Measurements from ENCODE around the gene GMPR2. TPM values are rescaled to one million over a fixed set of nuclear protein-coding genes. Genes with fewer than 3 reads are reported as not detected.
A peak's percentile ranks its signal among the peaks of the same experiment; 100 is the strongest.

Gene GMPR2
- total RNA-seq, 1 experiment from 2014 or later, result 85.8 TPM

DNA sequence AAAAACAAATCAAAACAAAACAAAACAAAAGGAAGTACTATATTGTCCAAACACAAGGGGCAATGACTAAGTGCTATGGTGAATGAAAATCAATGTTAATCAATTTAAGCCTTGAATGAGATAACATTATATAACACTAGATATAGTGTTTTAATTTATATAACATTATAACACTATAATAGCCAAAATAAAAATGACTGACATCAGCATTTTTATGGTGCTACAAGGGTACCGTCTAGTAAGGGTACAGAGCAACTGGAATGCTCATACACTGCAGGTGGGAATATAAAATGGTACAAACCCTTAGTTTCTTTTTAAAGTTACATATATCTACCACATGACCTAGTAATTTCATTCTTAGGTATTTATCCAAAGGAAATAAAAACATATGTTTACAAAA, 6.3 kb upstream of the GMPR2 start:
- no peaks in the 10 kb centered on the region for H3K9me3 ChIP-seq (ENCODE audit: low read depth, low read length, poor library complexity, severe bottlenecking)
- ChIA-PET POLR2A (ENCODE audit: low non-redundant PET) (no interaction called here), CTCF (no interaction called here)
- H3K27me3 ChIP-seq (replicated peaks; ENCODE audit: insufficient read depth, low read depth, low read length, poor library complexity), result no peaks in the 10 kb centered on the region
- intact Hi-C loops (cut with micrococcal nuclease; ENCODE audit: unreplicated experiment), result no loop called here
- H3K27ac ChIP-seq (ENCODE audit: low read depth, low read length, poor library complexity, severe bottlenecking), result no peak overlapping the region
- H3K36me3 ChIP-seq (ENCODE audit: insufficient read depth, low read length, poor library complexity, severe bottlenecking), result peaks cover 6% of the 10 kb centered on the region
- H3K4me3 ChIP-seq (ENCODE audit: low read depth, low read length, poor library complexity, severe bottlenecking), result no peak overlapping the region
- no peak for DNase-seq (ENCODE audit: low spot score)
- peaks cover 5% of the 10 kb centered on the region for H3K4me1 ChIP-seq (ENCODE audit: insufficient read depth, low read length, poor library complexity, severe bottlenecking)
- BruUV-seq (replicated peaks), result no TSS peak
- TF ChIP-seq, protein P1, sequence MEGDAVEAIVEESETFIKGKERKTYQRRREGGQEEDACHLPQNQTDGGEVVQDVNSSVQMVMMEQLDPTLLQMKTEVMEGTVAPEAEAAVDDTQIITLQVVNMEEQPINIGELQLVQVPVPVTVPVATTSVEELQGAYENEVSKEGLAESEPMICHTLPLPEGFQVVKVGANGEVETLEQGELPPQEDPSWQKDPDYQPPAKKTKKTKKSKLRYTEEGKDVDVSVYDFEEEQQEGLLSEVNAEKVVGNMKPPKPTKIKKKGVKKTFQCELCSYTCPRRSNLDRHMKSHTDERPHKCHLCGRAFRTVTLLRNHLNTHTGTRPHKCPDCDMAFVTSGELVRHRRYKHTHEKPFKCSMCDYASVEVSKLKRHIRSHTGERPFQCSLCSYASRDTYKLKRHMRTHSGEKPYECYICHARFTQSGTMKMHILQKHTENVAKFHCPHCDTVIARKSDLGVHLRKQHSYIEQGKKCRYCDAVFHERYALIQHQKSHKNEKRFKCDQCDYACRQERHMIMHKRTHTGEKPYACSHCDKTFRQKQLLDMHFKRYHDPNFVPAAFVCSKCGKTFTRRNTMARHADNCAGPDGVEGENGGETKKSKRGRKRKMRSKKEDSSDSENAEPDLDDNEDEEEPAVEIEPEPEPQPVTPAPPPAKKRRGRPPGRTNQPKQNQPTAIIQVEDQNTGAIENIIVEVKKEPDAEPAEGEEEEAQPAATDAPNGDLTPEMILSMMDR (conservative IDR thresholded peaks at IDR 0.05; ENCODE audit: low read depth, low read length), result no peak
- no peak for TF ChIP-seq EZH2 (IDR thresholded peaks at IDR 0.05; ENCODE audit: borderline replicate concordance, low read depth, low read length, poor library complexity, severe bottlenecking)

DNA sequence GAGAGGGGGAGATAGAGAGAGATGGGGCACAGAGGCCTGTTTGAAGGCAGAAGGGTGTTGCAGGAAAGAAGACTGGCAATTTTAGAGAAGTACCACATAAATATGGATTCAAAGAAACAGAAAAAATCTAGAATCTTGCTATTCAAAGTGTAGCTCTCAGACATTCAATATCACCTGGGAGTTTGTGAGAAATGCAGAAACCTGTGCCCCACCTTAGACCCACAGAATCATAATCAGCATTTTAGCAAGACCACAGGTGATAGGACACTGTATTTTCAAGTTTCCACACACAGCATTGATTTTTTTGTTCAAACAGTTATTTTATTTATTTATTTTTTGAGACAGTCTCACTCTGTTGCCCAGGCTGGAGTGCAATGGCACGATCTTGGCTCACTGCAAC, 3.8 kb upstream of the GMPR2 start:
- Histone ChIP-seq H3K9me3 (ENCODE audit: low read depth, low read length, poor library complexity, severe bottlenecking) (no peaks in the 10 kb centered on the region), H3K4me1 (ENCODE audit: insufficient read depth, low read length, poor library complexity, severe bottlenecking) (peaks cover 10% of the 10 kb centered on the region), H3K36me3 (ENCODE audit: insufficient read depth, low read length, poor library complexity, severe bottlenecking) (peaks cover 6% of the 10 kb centered on the region), H3K27me3 (replicated peaks; ENCODE audit: insufficient read depth, low read depth, low read length, poor library complexity) (no peaks in the 10 kb centered on the region), H3K4me3 (ENCODE audit: low read depth, low read length, poor library complexity, severe bottlenecking) (no peak overlapping the region), H3K27ac (ENCODE audit: low read depth, low read length, poor library complexity, severe bottlenecking) (no peak overlapping the region)
- no peak for TF ChIP-seq EZH2 (IDR thresholded peaks at IDR 0.05; ENCODE audit: borderline replicate concordance, low read depth, low read length, poor library complexity, severe bottlenecking)
- TF ChIP-seq, protein P1 (conservative IDR thresholded peaks at IDR 0.05; ENCODE audit: low read depth, low read length), result no peak
- POLR2A ChIA-PET (ENCODE audit: low non-redundant PET), result interaction anchor here (0.6 kb wide), 1 partner anchor 26 kb away, joined by 4 read pairs; no protein-coding TSS in a partner anchor
- intact Hi-C loops (cut with micrococcal nuclease; ENCODE audit: unreplicated experiment), result no loop called here
- BruUV-seq (replicated peaks), result no TSS peak
- CTCF ChIA-PET, result interaction anchor here (0.8 kb wide), 1 partner anchor 68 kb away, joined by 4 read pairs; the partner anchor contains the start of gene IRF9
- DNase-seq (ENCODE audit: low spot score), result no peak

DNA sequence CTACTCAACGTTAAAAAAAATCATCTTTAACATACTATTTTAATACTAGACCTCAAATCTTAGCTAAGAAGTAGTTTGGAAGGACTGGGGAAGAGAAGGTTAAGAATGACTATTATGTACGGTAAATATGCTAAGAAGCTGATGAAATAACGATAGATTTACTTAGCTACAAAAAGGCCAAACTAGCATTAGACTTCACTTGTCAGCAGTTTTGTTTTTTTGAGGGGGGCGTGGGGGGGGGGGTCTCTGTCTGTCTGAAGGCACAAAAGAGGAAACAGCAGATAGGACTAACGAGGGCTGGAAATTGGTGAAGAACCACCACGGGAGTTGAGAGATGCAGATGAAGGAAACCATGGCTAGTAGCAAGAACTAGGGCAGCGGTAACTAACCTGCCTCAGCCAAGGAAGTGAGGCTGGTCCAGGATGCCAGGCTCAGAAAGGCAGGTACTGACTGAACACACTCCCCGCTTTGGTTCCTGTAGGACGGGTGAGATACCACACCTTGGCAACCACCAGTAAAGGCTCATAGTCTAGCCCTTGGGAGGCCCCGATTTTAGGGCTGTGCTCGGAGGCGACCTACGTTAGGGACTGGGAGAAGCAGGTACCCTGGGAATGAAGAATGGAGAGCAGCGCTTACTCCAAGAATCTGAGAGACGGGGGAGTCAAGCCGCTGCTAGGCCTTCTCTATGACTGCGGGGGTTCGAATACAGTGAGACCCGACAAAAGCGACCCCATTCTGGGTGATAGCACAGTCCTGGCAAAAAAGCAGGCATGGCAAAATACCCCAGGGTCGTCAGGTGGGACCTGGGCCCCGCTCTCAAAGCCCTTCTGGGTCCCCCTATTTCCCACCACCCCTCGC, 1.2 kb upstream of the GMPR2 start:
- POLR2A ChIA-PET (ENCODE audit: low non-redundant PET), result interaction anchor here (0.5 kb wide), 1 partner anchor 95 kb away, joined by 8 read pairs; no protein-coding TSS in a partner anchor
- TSS peak; percentile 68 for BruUV-seq (replicated peaks)
- DNase-seq (ENCODE audit: low spot score), result peak; percentile 17
- Histone ChIP-seq H3K36me3 (ENCODE audit: insufficient read depth, low read length, poor library complexity, severe bottlenecking) (peaks cover 22% of the 10 kb centered on the region), H3K9me3 (ENCODE audit: low read depth, low read length, poor library complexity, severe bottlenecking) (no peaks in the 10 kb centered on the region), H3K27ac (ENCODE audit: low read depth, low read length, poor library complexity, severe bottlenecking) (peak overlapping the region; percentile 88), H3K27me3 (replicated peaks; ENCODE audit: insufficient read depth, low read depth, low read length, poor library complexity) (no peaks in the 10 kb centered on the region), H3K4me3 (ENCODE audit: low read depth, low read length, poor library complexity, severe bottlenecking) (peak overlapping the region; percentile 77), H3K4me1 (ENCODE audit: insufficient read depth, low read length, poor library complexity, severe bottlenecking) (peaks cover 15% of the 10 kb centered on the region)
- TF ChIP-seq, protein P1 (conservative IDR thresholded peaks at IDR 0.05; ENCODE audit: low read depth, low read length), result no peak
- no peak for TF ChIP-seq EZH2 (IDR thresholded peaks at IDR 0.05; ENCODE audit: borderline replicate concordance, low read depth, low read length, poor library complexity, severe bottlenecking)
- intact Hi-C loops (cut with micrococcal nuclease; ENCODE audit: unreplicated experiment), result loop anchor here (1.0 to 2.0 kb wide), 2 partner anchors 18 to 37 kb away; partner anchors contain the start of genes CHMP4A and TM9SF1
- CTCF ChIA-PET, result interaction anchor here (0.6 kb wide), 1 partner anchor 52 kb away, joined by 11 read pairs; no protein-coding TSS in a partner anchor
